ENCODE results near the gene TAAR9. TPM values are rescaled to one million over a fixed set of nuclear protein-coding genes. Genes with fewer than 3 reads are reported as not detected.
"Not testable (repeated sequence)": the region's sequence is repeated elsewhere in the genome, so short reads cannot be mapped to it uniquely, and the experiment has no call there.

Gene TAAR9
- total and polyA plus RNA-seq, 2 experiments from 2014 or later, result not detected

DNA sequence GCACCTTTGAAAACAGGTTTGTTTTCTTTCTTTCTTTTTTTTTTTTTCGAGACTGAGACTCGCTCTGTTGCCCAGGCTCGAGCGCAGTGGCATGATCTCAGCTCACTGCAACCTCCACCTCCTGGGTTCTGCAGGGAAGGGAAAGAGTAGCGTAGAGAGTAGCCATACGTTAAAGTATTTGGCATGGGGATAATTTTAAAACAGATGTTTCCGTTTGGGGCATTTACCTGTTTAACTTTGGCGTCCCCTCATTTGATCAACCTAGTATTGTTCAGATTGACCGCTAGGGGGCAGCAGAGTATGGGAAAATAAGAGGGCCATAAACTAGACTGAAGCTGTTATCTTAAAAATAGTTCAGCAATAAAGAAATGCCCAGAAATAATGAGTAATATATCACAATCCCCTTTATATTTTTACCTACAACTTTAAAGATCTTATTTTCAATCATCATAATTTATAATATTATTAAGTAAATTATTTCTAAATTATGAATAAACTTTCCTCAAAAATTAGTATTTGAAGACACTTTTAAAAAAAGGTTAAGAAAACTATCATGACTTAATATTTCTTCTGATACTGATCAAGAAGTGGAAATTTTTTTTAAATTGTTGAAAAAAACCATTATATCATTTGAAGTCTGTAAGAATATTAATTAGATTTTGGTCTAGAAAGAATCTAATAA is 7.6 kb upstream of the TAAR9 start:
- DNase-seq (ENCODE audit: low spot score) (peak; percentile 82), ATAC-seq (peak; percentile 84)
- Histone ChIP-seq H3K9me2 (ENCODE audit: insufficient read depth) (no peaks in the 10 kb centered on the region), H3K36me3 (ENCODE audit: insufficient read depth) (no peaks in the 10 kb centered on the region), H3K79me2 (replicated peaks; ENCODE audit: insufficient read depth) (no peaks in the 10 kb centered on the region), H3K27ac (ENCODE audit: low read depth) (no peak overlapping the region), H3F3A (replicated peaks; ENCODE audit: low read depth) (no peaks in the 10 kb centered on the region), H3K4me2 (no peak overlapping the region), H4K20me1 (replicated peaks; ENCODE audit: insufficient read depth) (no peaks in the 10 kb centered on the region), H2AFZ (peak overlapping the region; percentile 49; the same call in 1 of the 2 replicates), H3K4me3 (no peak overlapping the region), H3K27me3 (ENCODE audit: insufficient read depth) (no peaks in the 10 kb centered on the region), H3K4me1 (ENCODE audit: insufficient read depth) (no peaks in the 10 kb centered on the region)
- Mint-ChIP-seq H3K27ac (peak overlapping the region; percentile 93), H3K36me3 (ENCODE audit: low read depth) (peaks cover 7% of the 10 kb centered on the region; the same call in 2 of the 3 replicates), H3K9me3 (peaks cover 15% of the 10 kb centered on the region), H3K4me1 (peaks cover 3% of the 10 kb centered on the region; the same call in 1 of the 3 replicates), H3K4me3 (peak overlapping the region; percentile 62; the same call in 2 of the 3 replicates), H3K27me3 (ENCODE audit: insufficient read depth, low read depth, poor library complexity) (no peaks in the 10 kb centered on the region)
- no peak for TF ChIP-seq EZH2phosphoT487 (IDR thresholded peaks at IDR 0.05; ENCODE audit: unreplicated experiment)
- TF ChIP-seq, protein P1, sequence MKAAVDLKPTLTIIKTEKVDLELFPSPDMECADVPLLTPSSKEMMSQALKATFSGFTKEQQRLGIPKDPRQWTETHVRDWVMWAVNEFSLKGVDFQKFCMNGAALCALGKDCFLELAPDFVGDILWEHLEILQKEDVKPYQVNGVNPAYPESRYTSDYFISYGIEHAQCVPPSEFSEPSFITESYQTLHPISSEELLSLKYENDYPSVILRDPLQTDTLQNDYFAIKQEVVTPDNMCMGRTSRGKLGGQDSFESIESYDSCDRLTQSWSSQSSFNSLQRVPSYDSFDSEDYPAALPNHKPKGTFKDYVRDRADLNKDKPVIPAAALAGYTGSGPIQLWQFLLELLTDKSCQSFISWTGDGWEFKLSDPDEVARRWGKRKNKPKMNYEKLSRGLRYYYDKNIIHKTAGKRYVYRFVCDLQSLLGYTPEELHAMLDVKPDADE (IDR thresholded peaks at IDR 0.05), result no peak
- no peak for TF ChIP-seq CREB1 (CRISPR knock-in tag; IDR thresholded peaks at IDR 0.05; ENCODE audit: low read depth)
- TF ChIP-seq, protein P2, sequence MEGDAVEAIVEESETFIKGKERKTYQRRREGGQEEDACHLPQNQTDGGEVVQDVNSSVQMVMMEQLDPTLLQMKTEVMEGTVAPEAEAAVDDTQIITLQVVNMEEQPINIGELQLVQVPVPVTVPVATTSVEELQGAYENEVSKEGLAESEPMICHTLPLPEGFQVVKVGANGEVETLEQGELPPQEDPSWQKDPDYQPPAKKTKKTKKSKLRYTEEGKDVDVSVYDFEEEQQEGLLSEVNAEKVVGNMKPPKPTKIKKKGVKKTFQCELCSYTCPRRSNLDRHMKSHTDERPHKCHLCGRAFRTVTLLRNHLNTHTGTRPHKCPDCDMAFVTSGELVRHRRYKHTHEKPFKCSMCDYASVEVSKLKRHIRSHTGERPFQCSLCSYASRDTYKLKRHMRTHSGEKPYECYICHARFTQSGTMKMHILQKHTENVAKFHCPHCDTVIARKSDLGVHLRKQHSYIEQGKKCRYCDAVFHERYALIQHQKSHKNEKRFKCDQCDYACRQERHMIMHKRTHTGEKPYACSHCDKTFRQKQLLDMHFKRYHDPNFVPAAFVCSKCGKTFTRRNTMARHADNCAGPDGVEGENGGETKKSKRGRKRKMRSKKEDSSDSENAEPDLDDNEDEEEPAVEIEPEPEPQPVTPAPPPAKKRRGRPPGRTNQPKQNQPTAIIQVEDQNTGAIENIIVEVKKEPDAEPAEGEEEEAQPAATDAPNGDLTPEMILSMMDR (conservative IDR thresholded peaks at IDR 0.05; ENCODE audit: low read depth in 2 of 2), result peak; percentile 81 to 84
- no peak for TF ChIP-seq JUNB (IDR thresholded peaks at IDR 0.05; ENCODE audit: unreplicated experiment)
- no peak for TF ChIP-seq NANOG (IDR thresholded peaks at IDR 0.05; ENCODE audit: borderline replicate concordance)
- TF ChIP-seq POLR2AphosphoS5 (IDR thresholded peaks at IDR 0.05; ENCODE audit: low read depth), result no peak

DNA sequence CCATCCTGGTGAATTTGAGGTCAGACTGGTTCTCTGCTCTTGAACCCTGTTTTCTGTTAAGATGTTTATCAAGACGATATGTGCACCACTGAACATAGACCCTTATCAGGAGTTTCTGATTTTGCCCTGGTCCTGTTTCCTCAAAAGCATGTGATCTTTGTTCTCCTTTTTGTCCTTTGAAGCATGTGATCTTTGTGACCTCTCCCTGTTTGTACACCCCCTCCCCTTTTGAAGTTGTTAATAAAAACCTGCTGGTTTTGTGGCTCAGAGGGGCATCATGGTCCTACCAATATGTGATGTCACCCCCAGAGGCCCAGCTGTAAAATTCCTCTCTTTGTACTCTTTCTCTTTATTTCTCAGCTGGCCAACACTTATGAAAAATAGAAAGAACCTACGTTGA is 3.5 kb upstream of the TAAR9 start:
- not testable (repeated sequence) for H3K27ac Mint-ChIP-seq; H3K36me3 Mint-ChIP-seq (ENCODE audit: low read depth); H3K27me3 ChIP-seq (ENCODE audit: insufficient read depth); H3K4me3 ChIP-seq; H2AFZ ChIP-seq; H3K4me2 ChIP-seq; H3K4me1 Mint-ChIP-seq; DNase-seq (ENCODE audit: low spot score); H3K4me3 Mint-ChIP-seq; ATAC-seq; H4K20me1 ChIP-seq (replicated peaks; ENCODE audit: insufficient read depth); H3K27ac ChIP-seq (ENCODE audit: low read depth); H3K36me3 ChIP-seq (ENCODE audit: insufficient read depth); H3K27me3 Mint-ChIP-seq (ENCODE audit: insufficient read depth, low read depth, poor library complexity); H3K9me2 ChIP-seq (ENCODE audit: insufficient read depth); H3K79me2 ChIP-seq (replicated peaks; ENCODE audit: insufficient read depth); H3K4me1 ChIP-seq (ENCODE audit: insufficient read depth); H3F3A ChIP-seq (replicated peaks; ENCODE audit: low read depth)
- peaks cover 16% of the 10 kb centered on the region for H3K9me3 Mint-ChIP-seq

DNA sequence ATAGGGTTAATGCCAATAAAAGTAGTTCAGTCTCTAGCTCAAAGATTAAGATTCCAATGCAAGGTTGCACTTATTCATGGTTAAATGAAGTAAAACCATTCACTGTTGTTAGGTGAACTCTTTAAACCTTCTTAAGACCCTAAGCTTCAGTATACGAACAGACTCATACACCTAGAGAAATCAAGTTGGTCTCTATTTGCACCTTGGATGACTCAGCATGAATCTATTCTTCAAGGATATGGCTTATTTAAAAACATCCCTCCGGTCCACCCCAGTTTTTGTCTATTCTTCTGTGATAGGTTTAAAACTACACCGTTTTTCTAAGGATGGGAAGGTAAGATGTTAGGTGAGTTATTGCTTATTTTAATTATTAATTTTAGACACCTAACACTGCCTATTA is 932 bp upstream of the TAAR9 start:
- Histone ChIP-seq H3K9me2 (ENCODE audit: insufficient read depth) (no peaks in the 10 kb centered on the region), H2AFZ (0 out of 2 replicates have a peak overlapping the region, but pooled peaks have one; percentile 1), H3K4me3 (no peak overlapping the region), H3K36me3 (ENCODE audit: insufficient read depth) (no peaks in the 10 kb centered on the region), H3F3A (replicated peaks; ENCODE audit: low read depth) (no peaks in the 10 kb centered on the region), H3K4me1 (ENCODE audit: insufficient read depth) (no peaks in the 10 kb centered on the region), H3K27ac (ENCODE audit: low read depth) (no peak overlapping the region), H4K20me1 (replicated peaks; ENCODE audit: insufficient read depth) (no peaks in the 10 kb centered on the region), H3K27me3 (ENCODE audit: insufficient read depth) (no peaks in the 10 kb centered on the region), H3K79me2 (replicated peaks; ENCODE audit: insufficient read depth) (no peaks in the 10 kb centered on the region), H3K4me2 (no peak overlapping the region)
- H3K36me3 Mint-ChIP-seq (ENCODE audit: low read depth), result peaks cover 7% of the 10 kb centered on the region; the same call in 2 of the 3 replicates
- H3K27me3 Mint-ChIP-seq (ENCODE audit: insufficient read depth, low read depth, poor library complexity), result no peaks in the 10 kb centered on the region
- ATAC-seq (no peak), DNase-seq (ENCODE audit: low spot score) (no peak)
- H3K27ac Mint-ChIP-seq, result no peak overlapping the region
- no peaks in the 10 kb centered on the region for H3K4me1 Mint-ChIP-seq
- no peak overlapping the region for H3K4me3 Mint-ChIP-seq
- peaks cover 16% of the 10 kb centered on the region for H3K9me3 Mint-ChIP-seq
- no peak for TF ChIP-seq EZH2phosphoT487 (IDR thresholded peaks at IDR 0.05; ENCODE audit: unreplicated experiment)
- no peak for TF ChIP-seq JUNB (IDR thresholded peaks at IDR 0.05; ENCODE audit: unreplicated experiment)
- no peak for TF ChIP-seq ZNF331 (CRISPR knock-in tag; IDR thresholded peaks at IDR 0.05; ENCODE audit: low read depth)
- no peak for TF ChIP-seq ZNF114 (CRISPR knock-in tag; IDR thresholded peaks at IDR 0.05)
- TF ChIP-seq POLR2AphosphoS5 (IDR thresholded peaks at IDR 0.05; ENCODE audit: low read depth), result no peak
- TF ChIP-seq, protein P1 (IDR thresholded peaks at IDR 0.05), result no peak
- TF ChIP-seq NANOG (IDR thresholded peaks at IDR 0.05; ENCODE audit: borderline replicate concordance), result no peak
- TF ChIP-seq, protein P3, sequence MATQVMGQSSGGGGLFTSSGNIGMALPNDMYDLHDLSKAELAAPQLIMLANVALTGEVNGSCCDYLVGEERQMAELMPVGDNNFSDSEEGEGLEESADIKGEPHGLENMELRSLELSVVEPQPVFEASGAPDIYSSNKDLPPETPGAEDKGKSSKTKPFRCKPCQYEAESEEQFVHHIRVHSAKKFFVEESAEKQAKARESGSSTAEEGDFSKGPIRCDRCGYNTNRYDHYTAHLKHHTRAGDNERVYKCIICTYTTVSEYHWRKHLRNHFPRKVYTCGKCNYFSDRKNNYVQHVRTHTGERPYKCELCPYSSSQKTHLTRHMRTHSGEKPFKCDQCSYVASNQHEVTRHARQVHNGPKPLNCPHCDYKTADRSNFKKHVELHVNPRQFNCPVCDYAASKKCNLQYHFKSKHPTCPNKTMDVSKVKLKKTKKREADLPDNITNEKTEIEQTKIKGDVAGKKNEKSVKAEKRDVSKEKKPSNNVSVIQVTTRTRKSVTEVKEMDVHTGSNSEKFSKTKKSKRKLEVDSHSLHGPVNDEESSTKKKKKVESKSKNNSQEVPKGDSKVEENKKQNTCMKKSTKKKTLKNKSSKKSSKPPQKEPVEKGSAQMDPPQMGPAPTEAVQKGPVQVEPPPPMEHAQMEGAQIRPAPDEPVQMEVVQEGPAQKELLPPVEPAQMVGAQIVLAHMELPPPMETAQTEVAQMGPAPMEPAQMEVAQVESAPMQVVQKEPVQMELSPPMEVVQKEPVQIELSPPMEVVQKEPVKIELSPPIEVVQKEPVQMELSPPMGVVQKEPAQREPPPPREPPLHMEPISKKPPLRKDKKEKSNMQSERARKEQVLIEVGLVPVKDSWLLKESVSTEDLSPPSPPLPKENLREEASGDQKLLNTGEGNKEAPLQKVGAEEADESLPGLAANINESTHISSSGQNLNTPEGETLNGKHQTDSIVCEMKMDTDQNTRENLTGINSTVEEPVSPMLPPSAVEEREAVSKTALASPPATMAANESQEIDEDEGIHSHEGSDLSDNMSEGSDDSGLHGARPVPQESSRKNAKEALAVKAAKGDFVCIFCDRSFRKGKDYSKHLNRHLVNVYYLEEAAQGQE (IDR thresholded peaks at IDR 0.05; ENCODE audit: unreplicated experiment), result no peak
- TF ChIP-seq STAT1 (IDR thresholded peaks at IDR 0.05; ENCODE audit: unreplicated experiment), result no peak

Measured in GM23338 (cell line).